Activated CD4-positive, alpha-beta memory T cell treated with anti-CD3 and anti-CD28 coated beads, Interleukin-2, amount 10 ng/mL, durations not matched to agents 7 days and 5 days (primary cell): ENCODE measurements around the gene PAX9. TPM values are rescaled to one million over a fixed set of nuclear protein-coding genes. Genes with fewer than 3 reads are reported as not detected.
"Not testable (repeated sequence)": the region's sequence is repeated elsewhere in the genome, so short reads cannot be mapped to it uniquely, and the experiment has no call there.

Experiments used
- CTCF ChIA-PET: fragments of 350-600 bp; sonication (Branson Sonifier 250); formaldehyde crosslinking; loops from one replicate; lab custom pipeline; 2021; ENCODE audit warnings: antibody characterized with exemption, inconsistent platforms; lab: Charles Lee
- POLR2A ChIA-PET: fragments of 350-600 bp; sonication (Branson Sonifier 250); formaldehyde crosslinking; loops from one replicate; lab custom pipeline; 2021; ENCODE audit warnings: antibody characterized with exemption; lab: Charles Lee
- DNase-seq: peaks from one replicate; pipeline ENCODE4 v3.0.0-alpha.2; 2020
- H3K27ac Mint-ChIP-seq: one replicate; pipeline ENCODE4 v1.8.0; 2021; ENCODE audit warnings: mild to moderate bottlenecking, mixed read lengths
- H3K27me3 Mint-ChIP-seq: one replicate; pipeline ENCODE4 v1.8.0; 2021; ENCODE audit warnings: mixed read lengths
- H3K36me3 Mint-ChIP-seq: one replicate; pipeline ENCODE4 v1.8.0; 2021; ENCODE audit warnings: low read depth, mixed read lengths
- H3K4me1 Mint-ChIP-seq: one replicate; pipeline ENCODE4 v1.8.0; 2021; ENCODE audit warnings: mixed read lengths
- H3K4me3 Mint-ChIP-seq: one replicate; pipeline ENCODE4 v1.8.0; 2021; ENCODE audit warnings: mild to moderate bottlenecking, mixed read lengths
- H3K9me3 Mint-ChIP-seq: one replicate; pipeline ENCODE4 v1.8.0; 2021; ENCODE audit warnings: mixed read lengths
- total RNA-seq, 2 experiments: library from RNA; stranded (reverse); gene quantifications; one replicate each; pipeline ENCODE4 v1.2.3, GENCODE V29; 2021

PAX9 gene
- total RNA-seq, 2 experiments from 2014 or later, result not detected

GRCh38 chr14:36671149-36671548 lies 9.5 kb downstream of the PAX9 start:
- Mint-ChIP-seq H3K36me3 (no peaks in the 10 kb centered on the region), H3K27ac (no peak overlapping the region), H3K4me3 (no peak overlapping the region), H3K27me3 (peaks cover 15% of the 10 kb centered on the region), H3K9me3 (no peaks in the 10 kb centered on the region), H3K4me1 (no peaks in the 10 kb centered on the region)
- DNase-seq, result no peak
- POLR2A ChIA-PET, result no interaction called here
- CTCF ChIA-PET, result no interaction called here

DNA sequence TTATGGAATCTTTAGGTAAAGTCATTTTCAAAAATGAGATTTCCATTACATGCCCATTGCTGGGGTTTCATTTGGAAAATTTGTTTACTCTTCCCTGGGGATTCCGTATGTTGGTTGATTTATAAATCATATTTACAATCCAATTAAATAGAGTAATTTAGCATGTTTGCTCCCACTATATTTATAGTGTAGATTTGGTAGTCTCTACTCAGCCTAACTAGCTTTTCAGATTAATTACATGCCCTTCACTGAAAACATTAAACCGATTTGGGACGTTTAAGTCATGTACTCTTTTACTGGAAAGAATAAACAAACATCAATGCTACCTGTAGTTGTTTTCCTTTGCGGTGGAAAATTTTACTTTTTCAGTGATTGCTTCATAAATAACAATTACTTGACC lies 10.4 kb downstream of the PAX9 start:
- Mint-ChIP-seq H3K36me3 (no peaks in the 10 kb centered on the region), H3K4me1 (no peaks in the 10 kb centered on the region), H3K4me3 (no peak overlapping the region), H3K27ac (no peak overlapping the region), H3K9me3 (no peaks in the 10 kb centered on the region), H3K27me3 (peaks cover 14% of the 10 kb centered on the region)
- POLR2A ChIA-PET, result no interaction called here
- CTCF ChIA-PET, result no interaction called here
- DNase-seq, result no peak

DNA sequence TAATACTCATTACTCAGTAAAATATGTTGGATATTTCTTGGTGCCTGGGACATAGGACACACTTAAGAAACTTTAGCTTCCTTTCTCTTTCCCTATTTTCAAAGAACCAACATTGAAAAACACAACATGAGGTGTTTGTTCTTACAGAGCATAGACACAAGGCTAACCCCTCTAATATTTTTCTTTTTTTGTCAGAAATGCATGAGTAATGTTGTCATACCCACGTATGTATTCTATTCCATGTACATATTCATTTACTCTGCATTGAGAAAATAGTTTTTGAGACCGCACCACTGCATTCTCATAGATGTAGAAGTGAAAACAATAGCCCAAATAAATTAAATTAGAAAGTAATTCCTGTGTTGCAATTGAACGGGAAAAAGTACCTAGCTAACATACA lies 13.0 kb downstream of the PAX9 start:
- peaks cover 9% of the 10 kb centered on the region for H3K27me3 Mint-ChIP-seq
- ChIA-PET CTCF (no interaction called here), POLR2A (no interaction called here)
- H3K9me3 Mint-ChIP-seq, result no peaks in the 10 kb centered on the region
- no peaks in the 10 kb centered on the region for H3K4me1 Mint-ChIP-seq
- H3K4me3 Mint-ChIP-seq, result no peak overlapping the region
- H3K36me3 Mint-ChIP-seq, result no peaks in the 10 kb centered on the region
- no peak for DNase-seq
- H3K27ac Mint-ChIP-seq, result no peak overlapping the region

DNA sequence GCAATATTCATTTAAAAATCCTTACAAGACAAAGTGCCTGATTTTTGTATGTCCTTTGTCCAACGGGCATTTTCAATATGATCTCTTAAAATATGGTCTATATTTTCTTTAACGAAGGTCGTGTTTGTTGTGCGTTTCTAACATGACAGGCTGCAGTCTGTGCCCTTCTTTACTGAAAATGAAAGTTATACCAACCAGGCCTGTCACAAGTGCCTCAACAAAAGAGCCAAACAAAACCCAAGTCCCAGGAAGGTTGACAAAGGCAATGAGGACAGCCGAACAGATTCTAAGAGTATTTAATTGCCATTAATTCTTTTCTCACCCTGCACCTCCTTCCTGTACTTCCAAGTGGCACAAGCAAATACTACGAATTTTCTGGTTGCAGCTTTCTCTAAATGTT lies 13.9 kb downstream of the PAX9 start:
- no peaks in the 10 kb centered on the region for H3K9me3 Mint-ChIP-seq
- DNase-seq, result no peak
- ChIA-PET CTCF (no interaction called here), POLR2A (no interaction called here)
- no peak overlapping the region for H3K4me3 Mint-ChIP-seq
- H3K27me3 Mint-ChIP-seq, result peaks cover 9% of the 10 kb centered on the region
- H3K4me1 Mint-ChIP-seq, result no peaks in the 10 kb centered on the region
- no peak overlapping the region for H3K27ac Mint-ChIP-seq
- no peaks in the 10 kb centered on the region for H3K36me3 Mint-ChIP-seq

GRCh38 chr14:36676236-36676635 lies 14.6 kb downstream of the PAX9 start:
- Mint-ChIP-seq H3K9me3 (no peaks in the 10 kb centered on the region), H3K36me3 (no peaks in the 10 kb centered on the region), H3K27ac (no peak overlapping the region), H3K4me1 (no peaks in the 10 kb centered on the region), H3K4me3 (no peak overlapping the region), H3K27me3 (peaks cover 9% of the 10 kb centered on the region)
- ChIA-PET POLR2A (interaction anchor here (0.6 kb wide), 1 partner anchor 36 kb away, joined by 3 read pairs; no protein-coding TSS in a partner anchor), CTCF (no interaction called here)
- DNase-seq, result no peak

DNA sequence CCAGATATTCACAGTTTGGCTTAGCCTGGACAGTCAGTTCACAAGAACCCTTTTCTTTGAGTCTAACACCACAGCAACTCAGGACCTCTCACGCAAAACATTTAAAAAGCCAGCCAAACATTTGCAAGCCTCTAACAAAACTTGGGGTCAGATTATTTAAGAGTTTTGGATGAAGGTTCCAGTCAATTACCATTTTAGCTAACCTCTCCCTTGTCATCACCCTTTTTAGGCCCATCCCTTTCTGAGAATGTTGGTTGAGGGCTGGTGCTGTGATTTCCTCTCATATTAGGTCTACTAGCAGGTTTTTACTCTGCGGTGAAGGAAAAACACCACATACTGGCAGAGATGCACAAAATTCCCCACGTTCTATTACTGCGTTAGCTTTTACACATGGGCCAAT lies 20.7 kb downstream of the PAX9 start:
- no peak for DNase-seq
- Mint-ChIP-seq H3K4me1 (no peaks in the 10 kb centered on the region), H3K27ac (no peak overlapping the region), H3K4me3 (no peak overlapping the region), H3K27me3 (peaks cover 2% of the 10 kb centered on the region), H3K9me3 (no peaks in the 10 kb centered on the region), H3K36me3 (no peaks in the 10 kb centered on the region)
- ChIA-PET POLR2A (no interaction called here), CTCF (no interaction called here)

DNA sequence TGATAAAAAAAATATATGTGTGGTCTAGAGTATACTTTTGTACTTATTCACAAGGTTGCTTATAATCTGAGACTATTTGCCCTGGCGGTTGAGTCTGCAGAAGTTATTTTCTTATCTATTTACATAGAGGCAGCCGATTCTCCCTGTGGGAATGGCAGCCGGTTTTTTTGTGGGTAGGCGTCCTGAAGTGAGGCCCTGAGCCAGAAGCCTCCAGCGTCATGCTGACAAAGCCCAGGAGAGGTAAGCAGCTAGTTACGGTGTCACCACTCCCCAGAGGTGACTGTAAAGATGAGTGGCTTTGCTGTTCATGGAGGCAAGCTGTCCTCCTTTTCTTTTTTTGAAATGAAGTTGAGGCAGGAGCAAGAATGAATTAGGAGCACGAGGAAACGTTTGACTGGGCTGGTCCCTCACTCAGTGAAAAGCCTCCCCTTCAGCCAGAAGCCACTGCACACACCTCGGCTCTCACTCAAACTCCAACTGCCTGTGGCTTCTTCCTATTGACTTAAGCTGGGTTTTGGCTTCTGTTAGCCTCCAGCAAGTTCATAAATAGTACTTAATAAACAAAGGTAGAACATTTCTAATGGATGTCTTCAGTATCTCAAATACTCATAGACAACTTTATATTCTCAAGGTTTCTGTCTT lies 21.5 kb downstream of the PAX9 start:
- Mint-ChIP-seq H3K9me3 (no peaks in the 10 kb centered on the region), H3K27ac (no peak overlapping the region), H3K36me3 (no peaks in the 10 kb centered on the region), H3K27me3 (no peaks in the 10 kb centered on the region), H3K4me3 (no peak overlapping the region), H3K4me1 (no peaks in the 10 kb centered on the region)
- POLR2A ChIA-PET, result no interaction called here
- DNase-seq, result no peak
- CTCF ChIA-PET, result no interaction called here

DNA sequence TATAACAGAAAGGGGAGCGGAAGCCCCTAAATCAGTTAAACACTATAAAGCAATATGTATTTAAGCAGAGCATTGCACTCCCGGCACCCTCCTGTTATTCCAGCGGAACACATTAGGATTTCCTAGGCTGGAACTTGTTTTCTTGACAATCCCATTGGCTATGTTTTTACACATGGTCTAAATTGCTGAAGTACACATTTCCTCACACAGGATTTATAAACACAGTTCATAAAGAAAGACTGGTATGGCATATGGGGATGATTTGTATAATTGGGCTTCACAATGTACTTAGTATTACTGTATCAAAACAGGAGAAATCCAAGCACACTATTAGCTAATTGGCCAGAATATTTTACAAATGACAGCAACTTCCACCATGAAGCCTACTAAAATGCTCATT lies 23.3 kb downstream of the PAX9 start:
- Mint-ChIP-seq H3K4me1 (no peaks in the 10 kb centered on the region), H3K36me3 (no peaks in the 10 kb centered on the region), H3K4me3 (no peak overlapping the region), H3K9me3 (no peaks in the 10 kb centered on the region), H3K27me3 (no peaks in the 10 kb centered on the region), H3K27ac (no peak overlapping the region)
- DNase-seq, result no peak
- CTCF ChIA-PET, result no interaction called here
- POLR2A ChIA-PET, result no interaction called here

- no peak overlapping the region for H3K4me3 Mint-ChIP-seq
- H3K27me3 Mint-ChIP-seq, result no peaks in the 10 kb centered on the region
- H3K27ac Mint-ChIP-seq, result no peak overlapping the region
- H3K4me1 Mint-ChIP-seq, result no peaks in the 10 kb centered on the region
- H3K36me3 Mint-ChIP-seq, result no peaks in the 10 kb centered on the region
- ChIA-PET CTCF (no interaction called here), POLR2A (no interaction called here)
- DNase-seq, result no peak
- peaks cover 5% of the 10 kb centered on the region for H3K9me3 Mint-ChIP-seq
Measured at GRCh38 chr14:36690311-36691040, 28.8 kb downstream of the PAX9 start.

DNA sequence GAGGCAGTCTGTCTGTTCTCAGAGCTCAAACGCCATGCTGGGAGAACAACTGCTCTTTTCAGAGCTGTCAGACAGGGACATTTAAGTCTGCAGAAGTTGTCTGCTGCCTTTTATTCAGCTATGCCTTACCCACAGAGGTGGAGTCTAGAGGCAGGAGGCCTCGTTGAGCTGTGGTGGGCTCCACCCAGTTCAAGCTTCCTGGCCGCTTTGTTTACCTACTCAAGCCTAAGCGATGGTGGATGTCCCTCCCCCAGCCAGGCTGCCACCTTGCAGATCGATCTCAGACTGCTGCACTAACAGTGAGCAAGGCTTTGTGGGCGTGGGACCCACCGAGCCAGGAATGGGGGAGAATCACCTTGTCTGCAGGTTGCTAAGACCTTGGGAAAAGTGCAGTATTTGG lies 37.8 kb downstream of the PAX9 start:
- H3K4me3 Mint-ChIP-seq, H3K36me3 Mint-ChIP-seq, H3K9me3 Mint-ChIP-seq, H3K4me1 Mint-ChIP-seq, H3K27ac Mint-ChIP-seq, H3K27me3 Mint-ChIP-seq, DNase-seq, POLR2A ChIA-PET, CTCF ChIA-PET: not testable (repeated sequence)

- Mint-ChIP-seq H3K27me3 (no peaks in the 10 kb centered on the region), H3K9me3 (peaks cover 7% of the 10 kb centered on the region), H3K4me1 (no peaks in the 10 kb centered on the region), H3K4me3 (no peak overlapping the region), H3K36me3 (no peaks in the 10 kb centered on the region), H3K27ac (no peak overlapping the region)
- CTCF ChIA-PET, result no interaction called here
- no peak for DNase-seq
- POLR2A ChIA-PET, result no interaction called here
Measured at GRCh38 chr14:36700651-36701050, 39.0 kb downstream of the PAX9 start.

GRCh38 chr14:36701132-36701531 lies 39.5 kb downstream of the PAX9 start:
- ChIA-PET POLR2A (no interaction called here), CTCF (no interaction called here)
- peaks cover 7% of the 10 kb centered on the region for H3K9me3 Mint-ChIP-seq
- no peak overlapping the region for H3K27ac Mint-ChIP-seq
- no peak for DNase-seq
- no peaks in the 10 kb centered on the region for H3K27me3 Mint-ChIP-seq
- no peaks in the 10 kb centered on the region for H3K36me3 Mint-ChIP-seq
- no peak overlapping the region for H3K4me3 Mint-ChIP-seq
- H3K4me1 Mint-ChIP-seq, result no peaks in the 10 kb centered on the region

DNA sequence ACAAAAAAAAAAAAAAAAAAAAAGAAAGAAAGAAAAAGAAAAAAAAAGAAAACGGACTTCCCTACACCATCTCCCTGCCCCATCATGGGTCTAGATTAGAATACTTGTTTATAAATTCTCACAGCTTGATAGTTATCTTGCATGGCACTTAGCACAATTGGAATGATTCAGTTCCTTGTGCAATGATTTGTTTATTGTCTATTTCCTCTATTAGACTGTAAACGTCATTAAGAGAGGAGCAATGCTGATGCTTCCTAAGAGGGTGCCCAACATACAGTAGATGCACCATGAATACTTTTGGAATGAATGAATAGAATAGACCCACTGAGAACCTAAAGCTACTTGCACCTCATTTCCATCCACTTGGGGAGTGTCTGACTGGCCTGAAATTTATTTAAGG lies 40.8 kb downstream of the PAX9 start:
- no peaks in the 10 kb centered on the region for H3K4me1 Mint-ChIP-seq
- H3K9me3 Mint-ChIP-seq, result peaks cover 2% of the 10 kb centered on the region
- H3K4me3 Mint-ChIP-seq, result no peak overlapping the region
- H3K36me3 Mint-ChIP-seq, result no peaks in the 10 kb centered on the region
- H3K27me3 Mint-ChIP-seq, result no peaks in the 10 kb centered on the region
- CTCF ChIA-PET, result no interaction called here
- no peak for DNase-seq
- no peak overlapping the region for H3K27ac Mint-ChIP-seq
- POLR2A ChIA-PET, result no interaction called here

DNA sequence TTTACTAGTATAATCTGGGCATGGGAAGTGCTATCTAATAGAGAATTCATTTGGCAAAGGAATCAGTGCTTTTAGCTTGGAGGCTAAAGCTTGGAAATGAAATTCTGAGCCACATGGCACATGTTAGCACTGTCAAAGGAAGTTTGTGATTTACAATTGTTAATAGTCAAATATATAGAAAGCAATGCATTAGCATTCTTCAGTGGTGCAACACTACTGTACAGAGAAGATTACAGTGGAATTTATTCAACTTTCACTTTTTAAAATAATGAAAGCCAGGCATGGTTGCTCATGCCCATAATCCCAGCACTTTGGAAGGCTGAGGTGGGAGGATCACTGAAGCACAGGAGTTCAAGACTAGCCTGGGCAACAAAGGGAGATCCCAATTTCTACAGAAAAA lies 45.9 kb downstream of the PAX9 start:
- Mint-ChIP-seq H3K27me3 (no peaks in the 10 kb centered on the region), H3K27ac (no peak overlapping the region), H3K9me3 (no peaks in the 10 kb centered on the region), H3K36me3 (no peaks in the 10 kb centered on the region), H3K4me1 (no peaks in the 10 kb centered on the region), H3K4me3 (no peak overlapping the region)
- DNase-seq, result no peak
- CTCF ChIA-PET, result no interaction called here
- POLR2A ChIA-PET, result no interaction called here
